Panc1 (cell line): ENCODE results near the gene EXOC6B.

ENCODE experiments used
- POLR2AphosphoS5 ChIP-seq: IDR thresholded peaks from 2 replicates; pipeline ENCODE4 v1.6.1; 2012; ENCODE audit warnings: mild to moderate bottlenecking, low read depth, low read length, moderate library complexity
- TCF7L2 ChIP-seq: IDR thresholded peaks from 2 replicates; pipeline ENCODE4 v1.6.1; 2011; ENCODE audit warnings: mild to moderate bottlenecking, low read depth, low read length, inconsistent platforms
- TF ChIP-seq, protein P1 (sequence below): fragments of 450-650 bp; IDR thresholded peaks from 2 replicates; pipeline ENCODE4 v1.5.1; 2017; ENCODE audit warnings: mild to moderate bottlenecking

DNA sequence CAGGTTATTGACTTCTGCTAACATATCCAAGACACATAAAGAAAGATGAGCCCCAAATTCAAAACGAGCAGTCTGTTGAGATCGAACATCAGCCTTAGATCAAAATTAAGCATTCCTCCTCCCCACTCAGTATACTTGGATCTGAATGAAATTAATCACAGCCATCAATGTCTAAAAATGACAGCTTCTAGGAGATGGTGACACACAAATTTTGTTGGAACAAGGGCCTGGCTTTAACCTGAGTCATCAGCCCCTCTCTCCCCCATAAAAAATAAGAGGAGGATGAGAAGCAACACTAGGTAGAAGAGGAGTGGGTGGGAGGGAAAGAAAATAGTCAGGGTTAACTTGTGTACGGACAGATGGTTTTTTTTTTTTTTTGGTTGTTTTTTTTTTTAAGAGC, 223.1 kb downstream of the EXOC6B start:
- TF ChIP-seq, protein P1, sequence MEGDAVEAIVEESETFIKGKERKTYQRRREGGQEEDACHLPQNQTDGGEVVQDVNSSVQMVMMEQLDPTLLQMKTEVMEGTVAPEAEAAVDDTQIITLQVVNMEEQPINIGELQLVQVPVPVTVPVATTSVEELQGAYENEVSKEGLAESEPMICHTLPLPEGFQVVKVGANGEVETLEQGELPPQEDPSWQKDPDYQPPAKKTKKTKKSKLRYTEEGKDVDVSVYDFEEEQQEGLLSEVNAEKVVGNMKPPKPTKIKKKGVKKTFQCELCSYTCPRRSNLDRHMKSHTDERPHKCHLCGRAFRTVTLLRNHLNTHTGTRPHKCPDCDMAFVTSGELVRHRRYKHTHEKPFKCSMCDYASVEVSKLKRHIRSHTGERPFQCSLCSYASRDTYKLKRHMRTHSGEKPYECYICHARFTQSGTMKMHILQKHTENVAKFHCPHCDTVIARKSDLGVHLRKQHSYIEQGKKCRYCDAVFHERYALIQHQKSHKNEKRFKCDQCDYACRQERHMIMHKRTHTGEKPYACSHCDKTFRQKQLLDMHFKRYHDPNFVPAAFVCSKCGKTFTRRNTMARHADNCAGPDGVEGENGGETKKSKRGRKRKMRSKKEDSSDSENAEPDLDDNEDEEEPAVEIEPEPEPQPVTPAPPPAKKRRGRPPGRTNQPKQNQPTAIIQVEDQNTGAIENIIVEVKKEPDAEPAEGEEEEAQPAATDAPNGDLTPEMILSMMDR = no peak
- TF ChIP-seq POLR2AphosphoS5 (no peak), TCF7L2 (no peak)
